Neural progenitor cell (in vitro differentiated cells): ENCODE measurements around the gene UBE2QL1. TPM values are rescaled to one million over a fixed set of nuclear protein-coding genes. Genes with fewer than 3 reads are reported as not detected.

Source experiments
- DNase-seq: peaks from one replicate; pipeline ENCODE4 v3.0.0-alpha.2; 2016; ENCODE audit warnings: low spot score
- H2AFZ ChIP-seq: fragments of 200-600 bp; sonication (generic); replicated peaks from 2 replicates; pipeline ENCODE4 v1.6.1; 2016; ENCODE audit warnings: antibody characterized with exemption
- H3F3A ChIP-seq: fragments of 200-600 bp; sonication (generic); 2 replicates; pipeline ENCODE4 v1.6.1; 2016; ENCODE audit warnings: antibody characterized with exemption, low read depth
- H3K27ac ChIP-seq: fragments of 200-600 bp; sonication (generic); 2 replicates; pipeline ENCODE4 v1.5.1; 2016; ENCODE audit warnings: mild to moderate bottlenecking
- H3K27me3 ChIP-seq: fragments of 200-600 bp; sonication (generic); 2 replicates; pipeline ENCODE4 v1.6.1; 2016; ENCODE audit warnings: mild to moderate bottlenecking, moderate library complexity
- H3K36me3 ChIP-seq: fragments of 200-600 bp; sonication (generic); 2 replicates; pipeline ENCODE4 v1.5.1; 2016
- H3K4me1 ChIP-seq: fragments of 200-600 bp; sonication (generic); 2 replicates; pipeline ENCODE4 v1.6.1; 2016; ENCODE audit warnings: mixed run types
- H3K4me2 ChIP-seq: fragments of 200-600 bp; sonication (generic); 2 replicates; pipeline ENCODE4 v1.6.1; 2016
- H3K4me3 ChIP-seq: fragments of 200-600 bp; sonication (generic); 2 replicates; pipeline ENCODE4 v1.5.1; 2016
- H3K79me2 ChIP-seq: fragments of 200-600 bp; sonication (generic); 2 replicates; pipeline ENCODE4 v1.6.1; 2016; ENCODE audit warnings: low read depth
- H3K9ac ChIP-seq: fragments of 200-600 bp; sonication (generic); 2 replicates; pipeline ENCODE4 v1.6.1; 2016
- H3K9me3 ChIP-seq: fragments of 200-600 bp; sonication (generic); 2 replicates; pipeline ENCODE4 v1.5.1; 2016; ENCODE audit warnings: low read depth
- H4K20me1 ChIP-seq: fragments of 200-600 bp; sonication (generic); 2 replicates; pipeline ENCODE4 v1.6.1; 2016; ENCODE audit warnings: low read depth
- H3K27ac Mint-ChIP-seq: 3 replicates; pipeline ENCODE4 v1.8.0; 2021; ENCODE audit warnings: mixed read lengths
- H3K27me3 Mint-ChIP-seq: 2 replicates; pipeline ENCODE4 v1.8.0; 2022; ENCODE audit warnings: low read depth, mild to moderate bottlenecking, inconsistent platforms, moderate library complexity, mixed read lengths; ENCODE audit not compliant: insufficient read depth
- H3K36me3 Mint-ChIP-seq: 3 replicates; pipeline ENCODE4 v1.8.0; 2021; ENCODE audit warnings: mixed read lengths
- H3K4me1 Mint-ChIP-seq: 3 replicates; pipeline ENCODE4 v1.8.0; 2021; ENCODE audit warnings: mixed read lengths
- H3K4me3 Mint-ChIP-seq: 3 replicates; pipeline ENCODE4 v1.8.0; 2021; ENCODE audit warnings: mild to moderate bottlenecking, moderate library complexity, mixed read lengths
- H3K9me3 Mint-ChIP-seq: 3 replicates; pipeline ENCODE4 v1.8.0; 2020; ENCODE audit warnings: mixed read lengths
- CTCF ChIP-seq: fragments of 200-600 bp; sonication (generic); IDR thresholded peaks from 2 replicates; pipeline ENCODE4 v1.5.1; 2017; ENCODE audit warnings: antibody characterized with exemption, mild to moderate bottlenecking
- EZH2 ChIP-seq: fragments of 200-600 bp; sonication (generic); IDR thresholded peaks from 2 replicates; pipeline ENCODE4 v1.6.1; 2017; ENCODE audit warnings: antibody characterized with exemption, mild to moderate bottlenecking, moderate library complexity
- EZH2phosphoT487 ChIP-seq: fragments of 200-600 bp; sonication (generic); IDR thresholded peaks from 2 replicates; pipeline ENCODE4 v1.6.1; 2017; ENCODE audit warnings: antibody characterized with exemption
- total RNA-seq: library from RNA; depleted of rRNA; stranded (reverse); fragments of >200 nt; gene quantifications from 2 replicates; pipeline ENCODE4 v1.2.3, GENCODE V29; 2015; ENCODE audit warnings: low replicate concordance

UBE2QL1 gene
- total RNA-seq, 1 donor from 2014 or later: 0.30 TPM

- no peaks in the 10 kb centered on the region for H3F3A ChIP-seq
- Mint-ChIP-seq H3K27me3 (peaks cover 7% of the 10 kb centered on the region), H3K36me3 (no peaks in the 10 kb centered on the region), H3K4me3 (no peak overlapping the region), H3K27ac (no peak overlapping the region), H3K4me1 (peaks cover under 1% of the 10 kb centered on the region), H3K9me3 (no peaks in the 10 kb centered on the region)
- TF ChIP-seq CTCF: no peak
- no peak for TF ChIP-seq EZH2
- TF ChIP-seq EZH2phosphoT487: no peak
- no peaks in the 10 kb centered on the region for H3K9me3 ChIP-seq
- H3K27ac ChIP-seq: no peak overlapping the region
- no peak overlapping the region for H2AFZ ChIP-seq
- no peak overlapping the region for H3K4me3 ChIP-seq
- H3K4me2 ChIP-seq: no peak overlapping the region
- H4K20me1 ChIP-seq: no peaks in the 10 kb centered on the region
- DNase-seq: no peak
- H3K79me2 ChIP-seq: no peaks in the 10 kb centered on the region
- peaks cover 1% of the 10 kb centered on the region for H3K4me1 ChIP-seq
- H3K36me3 ChIP-seq: no peaks in the 10 kb centered on the region
- H3K27me3 ChIP-seq: no peaks in the 10 kb centered on the region
- no peak overlapping the region for H3K9ac ChIP-seq
Measured at GRCh38 chr5:6540111-6540827, 91.6 kb downstream of the UBE2QL1 start.

GRCh38 chr5:6541256-6542013 lies 92.8 kb downstream of the UBE2QL1 start:
- no peak for TF ChIP-seq EZH2
- peaks cover 10% of the 10 kb centered on the region for H3K4me1 ChIP-seq
- Mint-ChIP-seq H3K9me3 (no peaks in the 10 kb centered on the region), H3K27me3 (peaks cover 7% of the 10 kb centered on the region), H3K27ac (no peak overlapping the region), H3K4me3 (no peak overlapping the region), H3K4me1 (peaks cover 12% of the 10 kb centered on the region), H3K36me3 (no peaks in the 10 kb centered on the region)
- H3K27ac ChIP-seq: no peak overlapping the region
- H4K20me1 ChIP-seq: no peaks in the 10 kb centered on the region
- H3K4me3 ChIP-seq: no peak overlapping the region
- H3K36me3 ChIP-seq: no peaks in the 10 kb centered on the region
- H3K79me2 ChIP-seq: no peaks in the 10 kb centered on the region
- H3K4me2 ChIP-seq: no peak overlapping the region
- H2AFZ ChIP-seq: no peak overlapping the region
- DNase-seq: no peak
- no peaks in the 10 kb centered on the region for H3K9me3 ChIP-seq
- H3F3A ChIP-seq: no peaks in the 10 kb centered on the region
- H3K9ac ChIP-seq: no peak overlapping the region
- no peaks in the 10 kb centered on the region for H3K27me3 ChIP-seq

GRCh38 chr5:6542421-6543345 lies 94.0 kb downstream of the UBE2QL1 start:
- no peaks in the 10 kb centered on the region for H3K79me2 ChIP-seq
- no peak for TF ChIP-seq EZH2
- no peak for TF ChIP-seq EZH2phosphoT487
- TF ChIP-seq CTCF: no peak
- no peak overlapping the region for H3K4me3 ChIP-seq
- H3K27ac Mint-ChIP-seq: no peak overlapping the region
- no peak overlapping the region for H3K4me3 Mint-ChIP-seq
- peaks cover 14% of the 10 kb centered on the region for H3K4me1 Mint-ChIP-seq
- H3K27ac ChIP-seq: no peak overlapping the region
- no peaks in the 10 kb centered on the region for H3F3A ChIP-seq
- H3K9ac ChIP-seq: no peak overlapping the region
- no peaks in the 10 kb centered on the region for H3K36me3 ChIP-seq
- peaks cover 7% of the 10 kb centered on the region for H3K27me3 Mint-ChIP-seq
- H3K9me3 ChIP-seq: no peaks in the 10 kb centered on the region
- no peaks in the 10 kb centered on the region for H3K27me3 ChIP-seq
- no peaks in the 10 kb centered on the region for H4K20me1 ChIP-seq
- no peak overlapping the region for H2AFZ ChIP-seq
- H3K4me2 ChIP-seq: no peak overlapping the region
- no peaks in the 10 kb centered on the region for H3K9me3 Mint-ChIP-seq
- peaks cover 10% of the 10 kb centered on the region for H3K4me1 ChIP-seq
- no peaks in the 10 kb centered on the region for H3K36me3 Mint-ChIP-seq
- no peak for DNase-seq
